ENCODE data around the gene NEK6.

The NEK6 gene

GRCh38 chr9:124212381-124213050 is 45.2 kb upstream of the NEK6 start:
- Histone ChIP-seq H3K36me3 (no peaks in the 10 kb centered on the region), H3K4me3 (ENCODE audit: low read depth in 1 of 2, low read length in 1 of 2) (no peak overlapping the region), H3K9me3 (no peaks in the 10 kb centered on the region), H3K4me1 (ENCODE audit: control insufficient read depth in 1 of 2, insufficient read depth in 1 of 2, low read depth in 1 of 2, low read length in 1 of 2) (peaks cover 54 to 56% of the 10 kb centered on the region in 2 experiments), H3K27ac (no peak overlapping the region), H3K27me3 (no peaks in the 10 kb centered on the region)
- TF ChIP-seq CTCF (IDR thresholded peaks at IDR 0.05), result no peak

- no peaks in the 10 kb centered on the region for H3K36me3 ChIP-seq
- H3K4me3 ChIP-seq (ENCODE audit: low read depth in 1 of 2, low read length in 1 of 2), result peak overlapping the region in 1 of 2 experiments; percentile 29
- peak overlapping the region; percentile 96 for H3K27ac ChIP-seq
- no peak for TF ChIP-seq CTCF (IDR thresholded peaks at IDR 0.05)
- no peaks in the 10 kb centered on the region for H3K27me3 ChIP-seq
- H3K4me1 ChIP-seq (ENCODE audit: control insufficient read depth in 1 of 2, insufficient read depth in 1 of 2, low read depth in 1 of 2, low read length in 1 of 2), result peaks cover 62% of the 10 kb centered on the region in 2 experiments
- H3K9me3 ChIP-seq, result no peaks in the 10 kb centered on the region
Observed at GRCh38 chr9:124213396-124213795, 44.4 kb upstream of the NEK6 start.

- Histone ChIP-seq H3K27ac (peak overlapping the region; percentile 96), H3K4me1 (ENCODE audit: control insufficient read depth in 1 of 2, insufficient read depth in 1 of 2, low read depth in 1 of 2, low read length in 1 of 2) (peaks cover 63 to 67% of the 10 kb centered on the region in 2 experiments), H3K36me3 (no peaks in the 10 kb centered on the region), H3K9me3 (no peaks in the 10 kb centered on the region), H3K4me3 (ENCODE audit: low read depth in 1 of 2, low read length in 1 of 2) (peak overlapping the region in 1 of 2 experiments; percentile 29), H3K27me3 (no peaks in the 10 kb centered on the region)
- TF ChIP-seq CTCF (IDR thresholded peaks at IDR 0.05), result no peak
Observed at GRCh38 chr9:124214116-124214515, 43.6 kb upstream of the NEK6 start.

- Histone ChIP-seq H3K27ac (peak overlapping the region; percentile 96), H3K9me3 (no peaks in the 10 kb centered on the region), H3K4me1 (ENCODE audit: control insufficient read depth in 1 of 2, insufficient read depth in 1 of 2, low read depth in 1 of 2, low read length in 1 of 2) (peaks cover 69% of the 10 kb centered on the region in 2 experiments), H3K4me3 (ENCODE audit: low read depth in 1 of 2, low read length in 1 of 2) (peak overlapping the region in 1 of 2 experiments; percentile 29), H3K27me3 (no peaks in the 10 kb centered on the region), H3K36me3 (no peaks in the 10 kb centered on the region)
- TF ChIP-seq CTCF (IDR thresholded peaks at IDR 0.05), result no peak
Observed at GRCh38 chr9:124214596-124215367, 43.0 kb upstream of the NEK6 start.

- Histone ChIP-seq H3K36me3 (no peaks in the 10 kb centered on the region), H3K27ac (peak overlapping the region; percentile 96), H3K4me3 (ENCODE audit: low read depth in 1 of 2, low read length in 1 of 2) (peak overlapping the region in 1 of 2 experiments; percentile 64), H3K4me1 (ENCODE audit: control insufficient read depth in 1 of 2, insufficient read depth in 1 of 2, low read depth in 1 of 2, low read length in 1 of 2) (peaks cover 76% of the 10 kb centered on the region in 2 experiments), H3K27me3 (no peaks in the 10 kb centered on the region), H3K9me3 (no peaks in the 10 kb centered on the region)
- no peak for TF ChIP-seq CTCF (IDR thresholded peaks at IDR 0.05)
Observed at GRCh38 chr9:124215368-124215910, 42.3 kb upstream of the NEK6 start.

All from neutrophil (primary cell).